Measurements from ENCODE around the gene SYTL5.

The SYTL5 gene

GRCh38 chrX:38069991-38070390 is 63.6 kb downstream of the SYTL5 start:
- no peak overlapping the region for H3K4me3 ChIP-seq (ENCODE audit: insufficient read depth in 1 of 2, low read depth in 1 of 2, low read length in 2 of 2)
- no peak overlapping the region for H4K91ac ChIP-seq (ENCODE audit: low read length)
- H2BK5ac ChIP-seq (ENCODE audit: low read depth, low read length, poor library complexity, severe bottlenecking), result no peak overlapping the region
- H3K4ac ChIP-seq (ENCODE audit: low read depth in 1 of 2, low read length in 2 of 2), result no peak overlapping the region
- no peak overlapping the region for H2AFZ ChIP-seq (ENCODE audit: low read depth, low read length)
- peaks cover 3% of the 10 kb centered on the region for H3K9me3 ChIP-seq (ENCODE audit: control insufficient read depth, low read length)
- H2AK5ac ChIP-seq (ENCODE audit: low read length, severe bottlenecking), result no peak overlapping the region
- H3K27ac ChIP-seq (ENCODE audit: low read length, poor library complexity, severe bottlenecking), result no peak overlapping the region
- H3K4me1 ChIP-seq (ENCODE audit: control insufficient read depth, insufficient read depth, low read depth, low read length), result no peaks in the 10 kb centered on the region
- no peak overlapping the region for H3K23ac ChIP-seq (ENCODE audit: low read length in 2 of 2)
- H3K27me3 ChIP-seq (ENCODE audit: control insufficient read depth in 1 of 2, insufficient read depth in 1 of 2, low read length in 2 of 2), result peaks cover 0 to 9% of the 10 kb centered on the region in 2 experiments
- no peak overlapping the region for H4K8ac ChIP-seq (ENCODE audit: low read length)
- H3K36me3 ChIP-seq (ENCODE audit: control insufficient read depth in 1 of 2, insufficient read depth in 2 of 2, low read depth in 1 of 2, low read length in 2 of 2), result no peaks in the 10 kb centered on the region
- WGBS, result 83% methylated on average over 1 of the region's 1 CpG
- no peak overlapping the region for H2BK15ac ChIP-seq (ENCODE audit: low read depth, poor library complexity, severe bottlenecking)
- no peak for DNase-seq
- no peak overlapping the region for H3K18ac ChIP-seq (ENCODE audit: low read depth in 1 of 2, low read length in 2 of 2)
- no peaks in the 10 kb centered on the region for H3K79me1 ChIP-seq (replicated peaks; ENCODE audit: low read length, poor library complexity, severe bottlenecking)
- no peak overlapping the region for H2BK12ac ChIP-seq (ENCODE audit: low read length in 2 of 2)
- no peak overlapping the region for H3K14ac ChIP-seq (ENCODE audit: low read length in 2 of 2)
- no peak overlapping the region for H3K4me2 ChIP-seq (ENCODE audit: low read length, poor library complexity, severe bottlenecking)
- no peak overlapping the region for H3K9ac ChIP-seq (ENCODE audit: low read length)
- H2BK120ac ChIP-seq (ENCODE audit: low read depth, low read length), result no peak overlapping the region

DNA sequence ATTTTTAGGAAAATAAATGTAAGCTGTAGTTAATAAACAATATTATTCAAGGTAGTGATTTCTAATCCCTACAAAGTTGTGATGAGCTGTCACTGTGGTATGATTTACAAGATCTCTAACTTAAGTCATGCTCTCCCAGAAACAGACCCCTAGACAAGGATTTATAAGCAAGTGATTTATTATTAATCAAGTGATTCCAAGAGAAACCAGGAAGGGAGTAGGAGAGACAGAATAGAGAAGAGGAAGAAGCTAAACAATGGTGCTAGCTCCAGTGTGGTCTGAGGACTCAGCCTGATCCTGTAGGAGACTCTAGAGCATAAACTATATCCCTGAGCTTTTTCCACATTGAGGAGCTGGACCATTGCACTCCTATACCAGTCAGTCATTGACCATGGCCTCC is 73.1 kb downstream of the SYTL5 start:
- Histone ChIP-seq H4K8ac (ENCODE audit: low read length) (no peak overlapping the region), H2AFZ (ENCODE audit: low read depth, low read length) (no peak overlapping the region), H2AK5ac (ENCODE audit: low read length, severe bottlenecking) (no peak overlapping the region), H2BK120ac (ENCODE audit: low read depth, low read length) (no peak overlapping the region), H3K9me3 (ENCODE audit: control insufficient read depth, low read length) (no peaks in the 10 kb centered on the region), H3K4me1 (ENCODE audit: control insufficient read depth, insufficient read depth, low read depth, low read length) (no peaks in the 10 kb centered on the region), H3K79me1 (replicated peaks; ENCODE audit: low read length, poor library complexity, severe bottlenecking) (no peaks in the 10 kb centered on the region), H2BK15ac (ENCODE audit: low read depth, poor library complexity, severe bottlenecking) (no peak overlapping the region), H3K14ac (ENCODE audit: low read length in 2 of 2) (no peak overlapping the region), H3K9ac (ENCODE audit: low read length) (no peak overlapping the region), H3K4ac (ENCODE audit: low read depth in 1 of 2, low read length in 2 of 2) (no peak overlapping the region), H3K27me3 (ENCODE audit: control insufficient read depth in 1 of 2, insufficient read depth in 1 of 2, low read length in 2 of 2) (peaks cover 0 to 15% of the 10 kb centered on the region in 2 experiments), H2BK12ac (ENCODE audit: low read length in 2 of 2) (no peak overlapping the region), H3K4me3 (ENCODE audit: insufficient read depth in 1 of 2, low read depth in 1 of 2, low read length in 2 of 2) (no peak overlapping the region), H2BK5ac (ENCODE audit: low read depth, low read length, poor library complexity, severe bottlenecking) (no peak overlapping the region), H3K27ac (ENCODE audit: low read length, poor library complexity, severe bottlenecking) (no peak overlapping the region), H3K18ac (ENCODE audit: low read depth in 1 of 2, low read length in 2 of 2) (no peak overlapping the region), H3K36me3 (ENCODE audit: control insufficient read depth in 1 of 2, insufficient read depth in 2 of 2, low read depth in 1 of 2, low read length in 2 of 2) (no peaks in the 10 kb centered on the region), H4K91ac (ENCODE audit: low read length) (no peak overlapping the region), H3K23ac (ENCODE audit: low read length in 2 of 2) (no peak overlapping the region), H3K4me2 (ENCODE audit: low read length, poor library complexity, severe bottlenecking) (no peak overlapping the region)
- no peak for DNase-seq

DNA sequence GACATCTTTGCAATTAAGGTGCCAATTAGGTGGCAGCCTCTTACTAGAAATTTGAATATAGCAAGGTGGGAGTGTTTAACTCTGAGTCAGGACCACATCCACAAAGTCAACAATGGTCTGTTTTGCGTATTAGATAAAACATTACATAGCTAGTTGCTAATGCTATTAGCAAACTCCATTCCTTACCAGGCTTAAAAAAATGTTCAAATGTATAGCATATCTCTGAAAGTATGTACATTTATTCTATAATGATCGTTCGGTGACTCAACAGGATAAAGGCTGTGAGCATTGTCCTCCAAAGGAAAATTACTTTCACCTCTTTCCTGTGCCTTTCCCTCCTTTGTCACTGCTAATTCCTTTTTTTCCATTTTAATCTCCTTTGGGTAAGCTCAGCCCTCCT is 74.5 kb downstream of the SYTL5 start:
- WGBS, result no CpG with 5 or more reads among the region's 3 CpGs
- Histone ChIP-seq H2BK15ac (ENCODE audit: low read depth, poor library complexity, severe bottlenecking) (no peak overlapping the region), H3K27ac (ENCODE audit: low read length, poor library complexity, severe bottlenecking) (no peak overlapping the region), H4K91ac (ENCODE audit: low read length) (no peak overlapping the region), H2AFZ (ENCODE audit: low read depth, low read length) (no peak overlapping the region), H3K4me3 (ENCODE audit: insufficient read depth in 1 of 2, low read depth in 1 of 2, low read length in 2 of 2) (no peak overlapping the region), H3K4ac (ENCODE audit: low read depth in 1 of 2, low read length in 2 of 2) (no peak overlapping the region), H3K4me1 (ENCODE audit: control insufficient read depth, insufficient read depth, low read depth, low read length) (no peaks in the 10 kb centered on the region), H3K9me3 (ENCODE audit: control insufficient read depth, low read length) (no peaks in the 10 kb centered on the region), H2BK120ac (ENCODE audit: low read depth, low read length) (no peak overlapping the region), H3K18ac (ENCODE audit: low read depth in 1 of 2, low read length in 2 of 2) (no peak overlapping the region), H3K4me2 (ENCODE audit: low read length, poor library complexity, severe bottlenecking) (no peak overlapping the region), H3K36me3 (ENCODE audit: control insufficient read depth in 1 of 2, insufficient read depth in 2 of 2, low read depth in 1 of 2, low read length in 2 of 2) (no peaks in the 10 kb centered on the region), H2BK5ac (ENCODE audit: low read depth, low read length, poor library complexity, severe bottlenecking) (no peak overlapping the region), H3K27me3 (ENCODE audit: control insufficient read depth in 1 of 2, insufficient read depth in 1 of 2, low read length in 2 of 2) (peaks cover 0 to 15% of the 10 kb centered on the region in 2 experiments), H2AK5ac (ENCODE audit: low read length, severe bottlenecking) (no peak overlapping the region), H4K8ac (ENCODE audit: low read length) (no peak overlapping the region), H3K9ac (ENCODE audit: low read length) (no peak overlapping the region), H3K23ac (ENCODE audit: low read length in 2 of 2) (no peak overlapping the region), H3K14ac (ENCODE audit: low read length in 2 of 2) (no peak overlapping the region), H2BK12ac (ENCODE audit: low read length in 2 of 2) (no peak overlapping the region), H3K79me1 (replicated peaks; ENCODE audit: low read length, poor library complexity, severe bottlenecking) (no peaks in the 10 kb centered on the region)
- no peak for DNase-seq

DNA sequence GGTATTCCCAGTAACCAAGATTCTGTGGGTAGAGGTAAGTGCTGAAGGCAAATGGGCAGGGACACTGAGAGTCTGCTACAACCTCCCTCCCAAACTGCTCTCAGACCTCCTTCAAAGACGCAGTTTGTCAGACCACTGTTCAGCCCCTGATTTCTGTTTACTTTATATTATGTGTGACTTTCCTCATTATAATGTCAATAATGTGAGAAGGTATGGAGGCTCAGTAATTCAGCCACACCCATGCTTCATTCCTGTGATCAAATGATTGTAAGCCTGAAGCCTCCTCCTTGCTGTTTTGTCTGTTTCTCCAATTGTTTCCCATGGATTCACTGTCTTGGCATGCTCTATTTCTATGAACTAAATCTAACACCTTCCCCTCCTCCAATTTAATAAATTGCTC is 75.6 kb downstream of the SYTL5 start:
- no peak overlapping the region for H2BK12ac ChIP-seq (ENCODE audit: low read length in 2 of 2)
- H2AK5ac ChIP-seq (ENCODE audit: low read length, severe bottlenecking), result no peak overlapping the region
- WGBS, result no CpG with 5 or more reads among the region's 1 CpG
- H3K14ac ChIP-seq (ENCODE audit: low read length in 2 of 2), result no peak overlapping the region
- H3K4me1 ChIP-seq (ENCODE audit: control insufficient read depth, insufficient read depth, low read depth, low read length), result no peaks in the 10 kb centered on the region
- H2BK15ac ChIP-seq (ENCODE audit: low read depth, poor library complexity, severe bottlenecking), result no peak overlapping the region
- no peak overlapping the region for H3K23ac ChIP-seq (ENCODE audit: low read length in 2 of 2)
- H3K9me3 ChIP-seq (ENCODE audit: control insufficient read depth, low read length), result no peaks in the 10 kb centered on the region
- H3K4me3 ChIP-seq (ENCODE audit: insufficient read depth in 1 of 2, low read depth in 1 of 2, low read length in 2 of 2), result no peak overlapping the region
- H3K18ac ChIP-seq (ENCODE audit: low read depth in 1 of 2, low read length in 2 of 2), result no peak overlapping the region
- H2BK5ac ChIP-seq (ENCODE audit: low read depth, low read length, poor library complexity, severe bottlenecking), result no peak overlapping the region
- no peak overlapping the region for H2AFZ ChIP-seq (ENCODE audit: low read depth, low read length)
- no peak overlapping the region for H3K4ac ChIP-seq (ENCODE audit: low read depth in 1 of 2, low read length in 2 of 2)
- no peak overlapping the region for H2BK120ac ChIP-seq (ENCODE audit: low read depth, low read length)
- DNase-seq, result no peak
- H3K27ac ChIP-seq (ENCODE audit: low read length, poor library complexity, severe bottlenecking), result no peak overlapping the region
- H4K91ac ChIP-seq (ENCODE audit: low read length), result no peak overlapping the region
- H3K27me3 ChIP-seq (ENCODE audit: control insufficient read depth in 1 of 2, insufficient read depth in 1 of 2, low read length in 2 of 2), result peaks cover 0 to 15% of the 10 kb centered on the region in 2 experiments
- H3K79me1 ChIP-seq (replicated peaks; ENCODE audit: low read length, poor library complexity, severe bottlenecking), result no peaks in the 10 kb centered on the region
- no peak overlapping the region for H3K4me2 ChIP-seq (ENCODE audit: low read length, poor library complexity, severe bottlenecking)
- no peaks in the 10 kb centered on the region for H3K36me3 ChIP-seq (ENCODE audit: control insufficient read depth in 1 of 2, insufficient read depth in 2 of 2, low read depth in 1 of 2, low read length in 2 of 2)
- no peak overlapping the region for H3K9ac ChIP-seq (ENCODE audit: low read length)
- no peak overlapping the region for H4K8ac ChIP-seq (ENCODE audit: low read length)

Data from mesenchymal stem cell (in vitro differentiated cells and primary cell).